ENCODE results near the gene KCNQ1. TPM values are rescaled to one million over a fixed set of nuclear protein-coding genes. Genes with fewer than 3 reads are reported as not detected.

The KCNQ1 gene
- total and polyA plus RNA-seq, 4 donors, result 15.4 to 41.7 (median 26.2) TPM

DNA sequence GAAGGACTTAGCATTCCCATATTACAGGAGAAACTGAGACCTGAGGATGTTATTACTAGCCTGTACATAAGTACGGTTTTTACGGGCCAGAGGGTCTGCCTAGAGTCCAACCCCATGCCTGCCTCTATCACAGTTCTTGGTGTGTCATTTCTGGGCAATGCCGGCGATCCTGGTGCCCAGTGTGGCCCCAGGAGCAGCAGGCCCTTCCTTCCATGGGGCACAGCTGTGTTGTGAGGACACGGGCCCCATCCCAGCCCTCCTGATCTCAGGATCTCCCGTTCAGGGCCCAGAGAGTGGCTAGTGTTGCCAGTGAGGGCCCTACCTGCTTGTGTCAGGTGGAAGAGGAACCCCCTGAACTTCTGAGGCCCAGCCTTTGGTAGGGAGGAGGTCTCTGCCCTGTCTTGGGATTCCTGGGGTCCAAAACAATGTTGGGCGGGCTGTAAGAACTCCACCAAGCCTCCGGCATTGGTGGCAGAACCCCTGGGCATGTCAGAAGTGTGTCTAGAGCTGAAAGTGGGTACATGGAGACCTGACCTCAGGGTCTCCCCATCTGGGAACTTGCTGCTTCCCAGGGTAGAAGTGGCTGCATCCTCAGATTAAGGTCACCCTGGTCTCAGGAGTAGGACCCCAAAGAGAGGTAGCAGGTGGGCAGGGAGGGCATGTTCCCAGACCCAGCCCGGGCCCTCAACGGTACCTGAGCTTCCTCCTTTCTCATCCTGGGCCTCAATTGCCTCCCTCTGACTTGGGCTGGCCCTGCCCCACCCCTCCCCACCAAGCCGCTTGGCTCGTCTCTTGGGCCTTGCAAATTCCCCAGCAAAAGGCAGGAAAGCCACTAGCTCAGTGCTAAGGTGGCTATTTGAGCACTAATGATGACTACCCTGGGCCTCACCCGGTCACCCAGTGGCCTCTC lies 329.6 kb downstream of the KCNQ1 start:
- H3K9ac ChIP-seq (ENCODE audit: insufficient read depth in 1 of 2, low read length in 2 of 2), result no peak overlapping the region
- TF ChIP-seq CTCF (IDR thresholded peaks at IDR 0.05; ENCODE audit: control extremely low read depth, extremely low read depth), result no peak
- WGBS, 2 donors, result 89 to 93% methylated on average over 13 of the region's 13 CpGs
- no peaks in the 10 kb centered on the region for H3K36me3 ChIP-seq (ENCODE audit: control insufficient read depth in 4 of 4, insufficient read depth in 4 of 4, low read length in 4 of 4)
- H3K9me3 ChIP-seq (ENCODE audit: control insufficient read depth in 4 of 4, insufficient read depth in 3 of 4, low read length in 3 of 4), result no peaks in the 10 kb centered on the region
- ATAC-seq (ENCODE audit: insufficient read depth, low FRiP score) (no peak), DNase-seq (no peak)
- no peaks in the 10 kb centered on the region for H3K27me3 ChIP-seq (ENCODE audit: control insufficient read depth in 3 of 3, insufficient read depth in 3 of 3, low read length in 2 of 3)
- no peak overlapping the region for H3K27ac ChIP-seq (ENCODE audit: low read depth in 1 of 2, low read length in 1 of 2)
- H3K4me3 ChIP-seq, result no peak overlapping the region
- peaks cover 0 to 26% (median 15%) of the 10 kb centered on the region in 5 donors for H3K4me1 ChIP-seq (ENCODE audit: control insufficient read depth in 5 of 5, insufficient read depth in 5 of 5, low read length in 5 of 5)

DNA sequence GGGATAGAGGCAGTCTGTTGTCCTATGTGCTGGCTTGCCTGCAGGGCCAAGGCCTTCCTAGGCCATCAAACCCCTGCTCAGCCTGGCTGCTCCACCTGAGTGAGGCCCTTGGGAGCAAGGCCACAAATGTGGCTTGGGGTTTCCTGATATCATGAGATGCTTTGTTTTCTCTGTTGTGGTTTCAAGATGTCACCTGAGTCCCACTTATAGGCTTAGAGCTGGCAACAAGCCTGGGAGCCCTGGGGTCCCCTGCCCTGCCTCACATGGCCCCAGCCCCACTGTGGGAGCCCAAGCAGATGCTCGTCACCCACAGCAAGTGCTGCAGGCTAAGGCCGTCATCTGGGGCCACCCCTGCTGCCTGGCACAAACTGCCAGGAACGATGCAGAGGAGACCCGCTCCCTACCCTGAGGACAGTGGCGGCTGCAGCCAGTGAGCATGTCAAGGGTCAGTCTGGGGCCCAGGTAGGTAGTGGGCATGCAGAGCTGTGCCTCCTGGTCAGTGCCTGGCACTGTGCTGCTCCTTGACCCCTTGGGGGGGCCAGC lies 330.3 kb downstream of the KCNQ1 start:
- WGBS, 2 donors, result 88 to 92% methylated on average over 5 of the region's 5 CpGs

GRCh38 chr11:2775626-2776350 lies 331.0 kb downstream of the KCNQ1 start:
- H3K9me3 ChIP-seq (ENCODE audit: control insufficient read depth in 4 of 4, insufficient read depth in 3 of 4, low read length in 3 of 4), result no peaks in the 10 kb centered on the region
- ATAC-seq (ENCODE audit: insufficient read depth, low FRiP score) (no peak), DNase-seq (peak in 1 of 3 donors; percentile 12)
- TF ChIP-seq CTCF (IDR thresholded peaks at IDR 0.05; ENCODE audit: control extremely low read depth, extremely low read depth), result no peak
- H3K4me1 ChIP-seq (ENCODE audit: control insufficient read depth in 5 of 5, insufficient read depth in 5 of 5, low read length in 5 of 5), result peaks cover 4 to 40% (median 27%) of the 10 kb centered on the region in 5 donors
- H3K27ac ChIP-seq (ENCODE audit: low read depth in 1 of 2, low read length in 1 of 2), result no peak overlapping the region
- no peak overlapping the region for H3K4me3 ChIP-seq
- no peaks in the 10 kb centered on the region for H3K27me3 ChIP-seq (ENCODE audit: control insufficient read depth in 3 of 3, insufficient read depth in 3 of 3, low read length in 2 of 3)
- H3K9ac ChIP-seq (ENCODE audit: insufficient read depth in 1 of 2, low read length in 2 of 2), result no peak overlapping the region
- H3K36me3 ChIP-seq (ENCODE audit: control insufficient read depth in 4 of 4, insufficient read depth in 4 of 4, low read length in 4 of 4), result no peaks in the 10 kb centered on the region
- WGBS, 2 donors, result 90 to 92% methylated on average over 25 to 29 of the region's 29 CpGs

More for the DNA sequence above, 330.3 kb downstream of the KCNQ1 start:
- no peak for DNase-seq
- no peak for ATAC-seq (ENCODE audit: insufficient read depth, low FRiP score)
- Histone ChIP-seq H3K9me3 (ENCODE audit: control insufficient read depth in 4 of 4, insufficient read depth in 3 of 4, low read length in 3 of 4) (no peaks in the 10 kb centered on the region), H3K4me3 (no peak overlapping the region), H3K4me1 (ENCODE audit: control insufficient read depth in 5 of 5, insufficient read depth in 5 of 5, low read length in 5 of 5) (peaks cover 0 to 33% (median 22%) of the 10 kb centered on the region in 5 donors), H3K9ac (ENCODE audit: insufficient read depth in 1 of 2, low read length in 2 of 2) (no peak overlapping the region), H3K36me3 (ENCODE audit: control insufficient read depth in 4 of 4, insufficient read depth in 4 of 4, low read length in 4 of 4) (no peaks in the 10 kb centered on the region), H3K27ac (ENCODE audit: low read depth in 1 of 2, low read length in 1 of 2) (no peak overlapping the region), H3K27me3 (ENCODE audit: control insufficient read depth in 3 of 3, insufficient read depth in 3 of 3, low read length in 2 of 3) (no peaks in the 10 kb centered on the region)
- TF ChIP-seq CTCF (IDR thresholded peaks at IDR 0.05; ENCODE audit: control extremely low read depth, extremely low read depth), result no peak
